Smooth muscle cell (in vitro differentiated cells): ENCODE data around the gene KIF5A. TPM values are rescaled to one million over a fixed set of nuclear protein-coding genes. Genes with fewer than 3 reads are reported as not detected.

Experiments
- DNase-seq: peaks from one replicate; lab custom pipeline; 2025; ENCODE audit not compliant: unreplicated experiment; lab: John Stamatoyannopoulos, UW
- H2AFZ ChIP-seq: fragments of 200-600 bp; sonication (generic); 2 replicates; pipeline ENCODE4 v1.6.0; 2016; ENCODE audit warnings: antibody characterized with exemption, low read depth, mild to moderate bottlenecking
- H3F3A ChIP-seq: fragments of 200-600 bp; sonication (generic); 2 replicates; pipeline ENCODE4 v1.6.0; 2017; ENCODE audit warnings: antibody characterized with exemption, low read depth
- H3K27ac ChIP-seq: fragments of 200-600 bp; sonication (generic); 2 replicates; pipeline ENCODE4 v1.5.1; 2016; ENCODE audit warnings: low read depth, mild to moderate bottlenecking
- H3K27me3 ChIP-seq: fragments of 200-600 bp; sonication (generic); 2 replicates; pipeline ENCODE4 v1.6.1; 2016; ENCODE audit warnings: low read depth, mild to moderate bottlenecking
- H3K36me3 ChIP-seq: fragments of 200-600 bp; sonication (generic); 2 replicates; pipeline ENCODE4 v1.5.1; 2016; ENCODE audit warnings: low read depth
- H3K4me1 ChIP-seq: fragments of 200-600 bp; sonication (generic); 2 replicates; pipeline ENCODE4 v1.5.1; 2016; ENCODE audit warnings: low read depth
- H3K4me2 ChIP-seq: fragments of 200-600 bp; sonication (generic); 2 replicates; pipeline ENCODE4 v1.6.0; 2016; ENCODE audit warnings: mild to moderate bottlenecking
- H3K4me3 ChIP-seq: fragments of 200-600 bp; sonication (generic); 2 replicates; pipeline ENCODE4 v1.5.1; 2016; ENCODE audit warnings: mild to moderate bottlenecking
- H3K79me2 ChIP-seq: fragments of 200-600 bp; sonication (generic); 2 replicates; pipeline ENCODE4 v1.6.0; 2016; ENCODE audit warnings: low read depth, mild to moderate bottlenecking
- H3K9ac ChIP-seq: fragments of 200-600 bp; sonication (generic); 2 replicates; pipeline ENCODE4 v1.6.0; 2016; ENCODE audit warnings: low read depth
- H3K9me3 ChIP-seq: fragments of 200-600 bp; sonication (generic); replicated peaks from 2 replicates; pipeline ENCODE4 v1.5.1; 2016; ENCODE audit warnings: low read depth
- H4K20me1 ChIP-seq: fragments of 200-600 bp; sonication (generic); 2 replicates; pipeline ENCODE4 v1.6.0; 2016; ENCODE audit warnings: low read depth
- WGBS: methylation state at CpG from one replicate; pipeline ENCODE4 v1.1.7; 2016; ENCODE audit warnings: low lambda C conversion rate; 5-methylcytosine and 5-hydroxymethylcytosine counted together
- polyA plus RNA-seq: library from polyadenylated mRNA; unstranded; fragments of >200 nt; fragmentation: Nextera tagmentation; extraction: Ambion mirVana; gene quantifications from 2 replicates; pipeline ENCODE4 v1.2.1, GENCODE V29; 2016
- total RNA-seq: library from RNA; depleted of rRNA; stranded (reverse); fragments of >200 nt; gene quantifications from 2 replicates; pipeline ENCODE4 v1.2.3, GENCODE V29; 2014
- TF ChIP-seq, protein P1 (sequence below): fragments of 200-600 bp; sonication (generic); IDR thresholded peaks from 2 replicates; pipeline ENCODE4 v1.5.1; 2017; ENCODE audit warnings: borderline replicate concordance, mild to moderate bottlenecking, antibody characterized with exemption; ENCODE audit not compliant: insufficient read depth, poor library complexity, severe bottlenecking

Gene KIF5A
- total and polyA plus RNA-seq, 2 experiments from 2014 or later = 0.34 to 2.8 TPM

GRCh38 chr12:57618966-57619433, 69.2 kb downstream of the KIF5A start:
- Histone ChIP-seq H3K4me3 (no peak overlapping the region), H3K27ac (no peak overlapping the region), H3K4me2 (no peak overlapping the region), H3K36me3 (no peaks in the 10 kb centered on the region), H3F3A (peaks cover 9% of the 10 kb centered on the region), H3K27me3 (peaks cover 65% of the 10 kb centered on the region), H3K4me1 (peaks cover 12% of the 10 kb centered on the region), H2AFZ (no peak overlapping the region), H3K9ac (no peak overlapping the region), H4K20me1 (peaks cover 4% of the 10 kb centered on the region), H3K79me2 (no peaks in the 10 kb centered on the region), H3K9me3 (no peaks in the 10 kb centered on the region)
- no peak for DNase-seq
- TF ChIP-seq, protein P1, sequence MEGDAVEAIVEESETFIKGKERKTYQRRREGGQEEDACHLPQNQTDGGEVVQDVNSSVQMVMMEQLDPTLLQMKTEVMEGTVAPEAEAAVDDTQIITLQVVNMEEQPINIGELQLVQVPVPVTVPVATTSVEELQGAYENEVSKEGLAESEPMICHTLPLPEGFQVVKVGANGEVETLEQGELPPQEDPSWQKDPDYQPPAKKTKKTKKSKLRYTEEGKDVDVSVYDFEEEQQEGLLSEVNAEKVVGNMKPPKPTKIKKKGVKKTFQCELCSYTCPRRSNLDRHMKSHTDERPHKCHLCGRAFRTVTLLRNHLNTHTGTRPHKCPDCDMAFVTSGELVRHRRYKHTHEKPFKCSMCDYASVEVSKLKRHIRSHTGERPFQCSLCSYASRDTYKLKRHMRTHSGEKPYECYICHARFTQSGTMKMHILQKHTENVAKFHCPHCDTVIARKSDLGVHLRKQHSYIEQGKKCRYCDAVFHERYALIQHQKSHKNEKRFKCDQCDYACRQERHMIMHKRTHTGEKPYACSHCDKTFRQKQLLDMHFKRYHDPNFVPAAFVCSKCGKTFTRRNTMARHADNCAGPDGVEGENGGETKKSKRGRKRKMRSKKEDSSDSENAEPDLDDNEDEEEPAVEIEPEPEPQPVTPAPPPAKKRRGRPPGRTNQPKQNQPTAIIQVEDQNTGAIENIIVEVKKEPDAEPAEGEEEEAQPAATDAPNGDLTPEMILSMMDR = no peak
- WGBS = 39% methylated on average over 14 of the region's 16 CpGs

DNA sequence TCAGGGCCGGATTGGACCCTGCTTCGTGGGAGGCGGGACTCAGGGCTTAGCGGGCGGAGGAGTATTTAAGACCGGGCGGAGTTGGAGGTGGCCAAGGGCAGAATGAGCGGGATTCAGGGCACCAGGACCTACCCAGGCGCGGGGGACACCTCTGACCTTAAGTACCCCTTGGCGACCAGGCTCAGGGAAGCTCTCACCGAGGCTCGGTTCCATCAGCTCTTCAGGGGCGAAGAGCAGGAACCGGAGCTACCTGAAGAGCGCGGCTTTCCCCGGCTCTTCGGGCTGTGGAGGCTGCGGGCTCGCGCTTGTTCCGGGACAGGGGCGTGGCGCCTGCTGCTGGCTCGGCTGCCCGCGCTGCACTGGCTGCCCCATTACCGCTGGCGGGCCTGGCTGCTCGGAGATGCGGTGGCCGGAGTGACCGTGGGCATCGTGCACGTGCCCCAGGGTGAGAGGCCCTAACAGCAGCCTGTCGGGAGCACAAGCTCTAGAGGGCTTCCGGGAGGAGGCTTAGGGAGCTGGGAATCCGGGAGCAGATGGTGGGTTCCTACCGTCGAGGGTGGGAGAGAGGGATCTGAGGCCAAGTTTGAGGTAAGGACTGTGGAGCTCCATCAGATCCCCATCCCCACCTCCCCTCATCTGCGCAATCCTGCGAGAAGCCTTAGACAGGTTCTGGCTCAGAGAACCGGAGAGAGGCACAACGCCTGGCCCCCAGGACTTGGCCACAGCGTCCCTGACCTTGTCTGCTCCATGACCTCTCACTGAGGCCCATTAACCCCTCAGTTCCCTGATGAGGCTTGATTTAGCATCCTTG, 69.8 kb downstream of the KIF5A start:
- no peak for DNase-seq
- Histone ChIP-seq H3K4me1 (peaks cover 12% of the 10 kb centered on the region), H3K9ac (no peak overlapping the region), H4K20me1 (peaks cover 4% of the 10 kb centered on the region), H3K9me3 (no peaks in the 10 kb centered on the region), H2AFZ (no peak overlapping the region), H3K27me3 (peaks cover 71% of the 10 kb centered on the region), H3K4me3 (no peak overlapping the region), H3K4me2 (no peak overlapping the region), H3K27ac (no peak overlapping the region), H3K79me2 (no peaks in the 10 kb centered on the region), H3K36me3 (no peaks in the 10 kb centered on the region), H3F3A (peaks cover 9% of the 10 kb centered on the region)
- TF ChIP-seq, protein P1 = no peak
- WGBS = 13% methylated on average over 46 of the region's 46 CpGs

GRCh38 chr12:57620245-57620935, 70.5 kb downstream of the KIF5A start:
- Histone ChIP-seq H3K4me1 (peaks cover 12% of the 10 kb centered on the region), H3F3A (peaks cover 9% of the 10 kb centered on the region), H3K9me3 (no peaks in the 10 kb centered on the region), H3K4me3 (no peak overlapping the region), H3K4me2 (peak overlapping the region; percentile 98), H3K27me3 (peaks cover 79% of the 10 kb centered on the region), H3K79me2 (no peaks in the 10 kb centered on the region), H2AFZ (no peak overlapping the region), H3K9ac (no peak overlapping the region), H4K20me1 (peaks cover 4% of the 10 kb centered on the region), H3K36me3 (no peaks in the 10 kb centered on the region), H3K27ac (no peak overlapping the region)
- TF ChIP-seq, protein P1 = no peak
- no peak for DNase-seq
- 16% methylated on average over 7 of the region's 13 CpGs for WGBS
